LoVo (cell line): ENCODE results near the gene SYNDIG1.

Source experiments
- DNase-seq: peaks from one replicate; pipeline ENCODE4 v3.0.0-alpha.2; 2016; ENCODE audit warnings: low spot score

The SYNDIG1 gene

DNA sequence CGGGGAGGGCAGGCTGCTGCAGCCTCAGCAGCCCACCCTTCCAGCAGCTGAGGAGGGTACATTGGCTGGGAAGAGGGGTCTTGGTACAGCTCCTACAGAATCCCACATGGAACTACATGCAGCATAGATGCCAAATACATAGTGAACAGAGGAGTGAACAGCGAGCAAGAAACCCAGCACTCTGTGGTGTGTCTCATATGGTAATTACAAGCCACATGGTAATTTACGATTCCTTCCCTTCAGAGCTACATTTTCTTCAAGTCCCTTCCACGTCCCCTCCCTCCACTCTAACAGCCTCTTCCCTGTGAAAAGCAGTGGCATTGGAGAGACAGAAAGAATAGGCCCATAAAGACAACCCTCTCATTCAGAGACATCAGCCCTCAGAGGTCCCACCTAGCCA, 167.7 kb downstream of the SYNDIG1 start:
- DNase-seq, result no peak

DNA sequence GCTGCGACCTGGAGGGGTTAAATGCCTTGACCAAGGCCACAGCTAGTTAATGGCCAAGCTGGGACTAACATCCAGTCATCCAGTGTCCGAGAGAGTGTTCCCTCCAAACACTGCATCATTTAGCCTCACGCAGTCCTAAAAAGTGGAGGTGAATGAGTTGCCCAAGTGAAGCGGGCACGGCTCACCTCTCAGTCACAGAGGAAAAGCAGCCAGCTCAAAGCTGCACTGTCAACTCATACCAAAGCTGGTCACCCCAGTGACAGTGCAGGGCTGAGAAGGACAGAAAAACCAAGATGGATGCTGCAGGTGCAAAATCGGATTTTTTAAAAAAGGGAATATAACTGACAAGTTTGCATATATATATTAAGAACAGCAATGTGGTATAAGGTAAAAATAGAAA, 168.5 kb downstream of the SYNDIG1 start:
- DNase-seq, result no peak

DNA sequence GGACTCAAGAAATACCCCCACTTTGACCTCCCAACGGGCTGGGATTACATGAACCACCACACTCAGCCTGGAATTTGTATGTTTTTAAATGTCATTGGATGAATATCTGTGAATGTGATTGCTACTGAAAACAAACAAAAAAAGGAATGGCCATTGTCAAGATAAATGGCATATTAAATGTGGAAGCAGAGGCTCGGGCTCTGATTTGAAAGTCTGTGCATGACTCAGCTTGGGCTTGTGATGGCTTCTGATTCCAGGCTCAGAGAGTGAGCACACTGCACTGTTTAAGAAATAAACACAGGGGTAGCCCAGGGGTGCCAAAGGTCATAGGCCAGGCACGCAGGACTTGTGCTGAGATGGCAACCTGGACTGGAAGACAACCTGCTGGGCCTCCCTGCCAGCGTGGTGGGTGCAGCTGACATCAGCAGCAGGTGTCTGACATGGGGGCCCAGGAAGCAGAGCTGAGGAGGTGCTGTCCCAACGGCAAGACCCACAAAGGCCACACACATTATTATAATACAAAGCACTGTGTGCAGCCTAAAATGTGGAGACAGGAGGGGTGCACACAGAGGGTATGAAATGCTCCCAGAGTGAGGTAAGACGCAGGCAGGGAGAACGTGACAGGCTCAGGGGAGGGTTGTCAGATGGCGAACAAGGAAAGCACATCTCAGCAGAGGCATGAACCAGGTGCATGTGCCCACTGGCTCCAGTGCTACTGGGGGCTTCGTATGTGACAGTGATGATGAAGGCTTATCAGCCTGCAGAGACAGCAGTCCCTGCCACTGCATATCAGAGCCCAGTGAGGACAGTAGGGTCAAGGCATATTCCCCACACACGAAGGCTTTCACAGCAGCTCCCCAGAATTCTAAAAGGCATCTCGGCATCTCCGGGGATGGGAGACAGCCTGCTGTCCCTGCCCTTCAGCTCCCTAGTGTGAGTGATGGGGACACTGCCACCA, 169.4 kb downstream of the SYNDIG1 start:
- DNase-seq, result no peak

DNA sequence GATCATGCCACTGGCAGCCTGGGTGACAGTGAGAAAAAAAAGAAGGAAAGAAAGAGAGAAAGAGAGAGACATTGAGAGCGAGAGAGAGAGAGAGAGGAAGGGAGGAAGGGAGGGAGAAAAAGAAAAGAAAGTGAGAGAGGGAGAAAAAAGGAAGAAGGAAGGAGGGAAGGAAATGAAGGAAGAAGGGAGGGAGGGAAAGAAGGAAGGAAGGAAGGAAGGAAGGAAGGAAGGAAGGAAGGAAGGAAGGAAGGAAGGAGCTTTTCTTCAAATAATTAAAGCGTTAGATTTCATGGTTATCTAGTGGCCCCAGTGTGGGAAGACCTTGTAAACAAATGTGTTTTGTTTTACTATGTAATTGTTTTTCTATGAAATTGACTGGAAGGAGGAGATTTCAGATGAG, 170.8 kb downstream of the SYNDIG1 start:
- DNase-seq, result no peak

DNA sequence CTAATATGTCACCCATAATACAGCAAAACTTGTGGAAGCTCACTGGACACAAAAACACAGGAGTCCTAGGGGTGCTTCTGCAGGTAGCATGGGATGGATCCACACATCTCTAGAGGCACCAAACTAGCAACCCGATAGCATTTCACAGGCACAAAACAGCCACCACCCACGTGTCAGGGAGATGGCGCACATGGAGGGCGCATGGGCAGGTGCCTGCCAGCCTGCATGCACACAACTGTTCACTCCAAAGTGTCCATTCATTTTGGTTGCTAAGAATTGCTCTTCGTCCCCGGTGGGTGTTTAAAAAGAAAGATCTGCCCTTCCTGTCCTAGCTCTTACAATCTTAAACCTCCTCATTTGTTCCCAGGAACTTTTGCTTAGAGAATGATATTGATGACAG, 171.3 kb downstream of the SYNDIG1 start:
- no peak for DNase-seq

DNA sequence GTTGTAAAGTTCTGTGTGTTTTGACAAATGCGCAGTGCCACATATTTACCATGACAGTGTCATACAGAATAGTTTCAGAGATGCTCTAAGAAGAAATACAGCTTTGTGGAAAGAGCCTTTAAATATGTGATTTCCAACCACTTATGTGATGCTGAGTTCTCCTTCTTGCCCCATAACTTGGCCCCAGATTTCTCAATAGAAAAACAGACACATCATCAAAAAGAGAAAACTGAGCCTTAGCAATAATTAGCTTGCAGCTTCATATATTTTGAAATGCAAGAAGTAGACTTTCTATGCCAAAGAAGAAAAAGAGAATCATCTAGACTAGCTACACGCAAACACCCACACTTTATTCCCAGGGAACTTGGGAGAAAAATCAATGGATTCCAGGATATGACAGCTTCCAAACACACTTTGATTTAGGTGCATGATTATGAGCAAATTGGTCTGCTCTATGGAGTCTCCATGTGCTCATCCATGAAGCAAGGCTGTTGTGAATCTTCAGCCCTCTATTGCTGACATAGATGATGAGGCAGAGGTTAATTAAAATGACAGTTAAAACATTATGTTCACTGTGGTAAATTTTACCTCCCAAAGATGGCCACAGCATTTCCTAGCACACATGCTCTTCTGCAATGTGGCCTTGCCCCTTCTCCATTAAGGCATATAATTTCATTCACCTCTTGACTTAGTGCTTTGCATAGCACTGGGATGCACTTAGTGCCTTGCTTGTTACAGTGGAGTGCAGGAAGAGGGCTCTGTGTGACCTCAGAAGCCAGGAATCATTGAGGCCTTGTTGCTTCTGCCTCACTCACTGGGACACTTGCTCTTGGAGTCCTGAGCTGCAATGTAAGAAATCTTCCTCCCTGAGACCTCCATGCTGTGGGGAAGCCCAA, 174.6 kb downstream of the SYNDIG1 start:
- DNase-seq, result no peak

DNA sequence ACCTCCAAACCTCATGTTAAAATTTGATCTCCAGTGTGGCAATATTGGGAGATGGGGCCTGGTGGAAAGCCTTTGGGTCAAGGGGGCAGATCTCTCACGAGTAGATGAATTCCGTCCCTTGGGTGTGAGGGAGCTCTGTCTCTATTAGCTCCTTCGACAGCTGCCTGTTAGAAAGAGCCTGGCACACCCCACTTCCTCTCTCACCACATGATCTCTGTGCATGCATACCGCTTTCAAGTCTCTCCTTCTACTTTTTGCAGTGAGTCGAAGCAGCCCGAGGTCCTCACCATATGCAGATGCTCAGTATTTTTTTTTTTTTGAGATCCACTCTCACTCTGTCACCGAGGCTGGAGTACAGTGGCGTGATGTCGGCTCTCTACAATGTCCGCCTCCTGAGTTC, 176.9 kb downstream of the SYNDIG1 start:
- no peak for DNase-seq

DNA sequence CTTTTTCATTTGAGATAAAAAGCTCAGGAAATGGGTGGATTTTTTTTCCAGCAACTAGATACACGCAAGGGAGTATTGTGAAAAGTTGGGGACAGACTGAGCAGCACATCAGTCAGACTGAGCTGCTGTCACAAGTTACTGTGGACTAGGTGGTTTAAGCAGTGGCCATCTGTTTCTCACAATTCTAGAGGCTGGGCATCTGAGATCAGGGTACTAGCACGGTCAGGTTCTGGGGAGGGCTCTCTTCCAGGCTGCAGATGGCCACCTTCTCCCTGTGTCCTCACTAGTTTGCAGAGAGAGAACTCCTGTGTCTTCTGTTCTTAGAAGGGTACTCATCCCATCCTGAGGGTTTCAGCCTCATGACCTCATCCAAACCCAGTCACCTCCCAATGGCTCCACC, 178.3 kb downstream of the SYNDIG1 start:
- no peak for DNase-seq

DNA sequence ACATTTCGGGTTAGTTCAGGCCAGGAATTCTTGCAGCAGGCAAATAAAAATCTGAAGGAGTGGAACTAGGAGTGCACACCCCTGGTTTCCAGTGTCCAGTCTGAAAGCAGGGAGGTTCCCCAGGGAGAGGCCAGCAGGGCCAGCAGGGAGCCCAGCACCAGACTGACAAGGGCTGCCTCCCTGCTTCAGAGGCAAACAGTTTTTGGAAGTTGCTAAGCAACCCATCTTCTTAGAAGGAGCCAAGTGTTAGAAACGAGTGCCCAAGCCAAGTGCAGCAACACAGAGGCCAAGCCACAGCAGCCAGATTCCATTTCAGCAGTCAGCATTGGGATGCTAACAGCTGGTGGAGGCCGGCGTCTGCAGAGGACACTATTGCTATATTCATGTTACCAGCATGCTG, 179.1 kb downstream of the SYNDIG1 start:
- no peak for DNase-seq

DNA sequence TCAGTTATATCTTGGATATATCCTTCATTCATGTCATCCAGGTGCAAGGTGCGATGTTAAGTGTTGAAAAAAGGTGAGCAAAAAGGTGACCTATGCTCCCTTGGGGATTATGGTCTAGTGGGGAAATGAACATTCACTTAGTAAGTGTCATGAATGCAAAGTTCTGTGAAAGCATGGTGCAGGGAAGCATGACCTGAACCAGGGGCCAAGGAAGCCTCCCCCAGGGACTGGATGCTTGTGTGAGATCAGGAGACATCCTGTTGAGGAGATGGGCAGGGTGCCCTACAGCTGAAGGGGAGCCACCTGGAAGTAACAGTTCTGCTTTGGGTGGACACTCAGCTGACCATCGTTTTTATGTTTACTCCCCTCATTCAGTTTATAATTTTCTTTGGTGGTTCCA, 179.5 kb downstream of the SYNDIG1 start:
- no peak for DNase-seq

DNA sequence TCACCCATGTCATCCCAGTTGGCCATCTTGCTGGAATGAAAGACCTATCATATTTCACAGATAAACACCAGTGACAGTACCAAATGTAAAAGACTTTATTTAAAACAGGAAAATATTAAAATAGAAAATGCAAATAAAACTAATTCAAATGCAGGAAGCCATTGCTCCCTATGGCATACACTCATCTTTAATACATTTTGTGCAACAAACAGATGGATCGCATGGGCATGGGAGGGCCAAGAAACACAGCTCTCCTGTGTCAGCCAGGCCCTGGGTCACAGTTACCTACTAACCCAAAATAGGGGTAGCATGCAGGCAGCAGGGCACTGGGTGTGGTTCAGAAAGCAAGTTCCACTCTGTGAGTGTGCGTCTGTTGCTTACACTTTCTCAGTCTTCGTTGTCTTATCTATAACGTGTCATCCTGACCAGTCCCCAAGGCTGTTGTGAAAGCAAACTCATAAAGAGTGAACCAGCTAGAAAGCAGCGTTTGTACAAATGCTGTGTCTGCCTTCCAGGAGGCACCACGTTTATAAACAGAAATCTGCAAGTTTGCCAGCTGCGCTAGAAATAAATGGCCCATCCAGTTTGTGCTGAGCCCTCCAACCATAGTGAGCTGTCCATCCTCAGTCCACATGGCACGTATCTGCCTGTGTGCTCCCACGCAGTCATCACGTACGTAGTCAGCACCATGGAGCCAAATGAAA, 180.5 kb downstream of the SYNDIG1 start:
- DNase-seq, result no peak

DNA sequence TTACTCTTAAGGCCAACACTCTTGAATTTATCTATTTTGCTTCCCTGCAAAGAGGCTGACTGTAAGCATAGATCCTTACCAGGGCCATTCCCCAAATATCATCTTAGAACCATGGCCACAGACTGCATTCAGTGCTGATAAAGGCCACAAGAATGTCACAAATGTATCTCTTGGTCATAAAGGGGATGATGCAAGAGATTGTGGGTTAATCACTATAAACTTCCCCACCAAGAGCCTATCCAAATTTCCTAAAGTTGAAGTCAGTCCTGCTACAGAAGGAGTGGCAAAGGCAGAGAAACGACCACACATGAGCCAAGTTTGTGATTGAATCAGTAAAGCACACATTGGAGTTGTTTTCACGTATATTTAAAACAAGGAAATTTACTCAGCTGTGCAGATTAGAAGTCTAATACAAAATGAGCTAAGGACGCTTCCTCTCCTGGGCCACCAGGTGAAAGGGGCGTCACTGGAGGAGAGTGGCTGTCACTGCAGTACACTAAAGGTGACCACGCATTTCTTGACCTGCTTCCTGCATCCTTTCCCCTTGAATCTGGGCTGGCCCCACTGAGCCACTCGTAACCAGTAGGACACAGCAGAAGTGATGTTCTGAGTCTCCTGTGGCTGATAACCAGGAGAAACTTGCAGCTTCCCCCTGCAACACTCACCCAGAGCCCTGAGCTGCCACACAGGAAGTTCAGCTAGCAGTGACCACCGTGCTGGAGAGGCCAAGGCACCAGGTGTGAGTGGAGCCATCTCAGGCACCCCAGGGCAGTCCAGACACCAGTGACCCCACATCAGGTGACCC, 181.9 kb downstream of the SYNDIG1 start:
- DNase-seq, result peak; percentile 38

DNA sequence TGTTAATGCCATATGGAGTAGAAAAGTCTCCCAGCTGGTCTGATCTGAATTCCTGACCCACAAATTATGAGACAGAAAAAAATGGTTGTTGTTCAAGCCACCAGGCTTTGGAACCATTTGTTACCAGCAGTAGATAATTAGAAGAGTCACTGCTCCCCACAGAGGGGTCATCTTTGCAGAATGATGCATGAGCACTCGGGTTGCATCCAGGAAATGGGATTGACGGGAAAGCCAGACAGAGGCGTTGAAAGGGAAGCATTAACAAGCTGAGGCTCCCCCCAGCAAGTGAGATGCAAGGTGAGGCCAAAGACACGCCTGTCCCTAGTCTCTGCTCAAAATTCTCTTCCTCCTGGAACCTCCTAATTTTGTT, 182.5 kb downstream of the SYNDIG1 start:
- no peak for DNase-seq

DNA sequence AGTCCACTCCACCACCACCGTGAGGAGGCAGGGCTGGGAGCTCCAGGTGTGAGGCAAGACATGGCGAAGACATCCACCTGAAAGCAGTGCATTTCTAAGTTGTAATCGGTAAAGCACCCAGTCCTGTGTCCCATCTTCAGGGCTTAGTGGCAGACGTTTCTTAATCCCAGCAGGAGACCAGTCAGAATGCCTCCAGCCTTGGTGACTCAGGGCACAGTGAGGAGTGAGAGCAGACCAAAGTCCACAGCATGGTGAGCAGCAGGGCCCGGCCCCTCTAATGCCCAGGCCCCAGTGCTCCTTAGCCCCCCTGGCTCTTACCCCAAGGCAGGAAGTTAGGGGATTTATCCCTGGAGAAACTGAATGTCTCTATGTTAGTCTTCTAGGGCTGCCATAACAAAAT, 183.9 kb downstream of the SYNDIG1 start:
- peak; percentile 31 for DNase-seq

DNA sequence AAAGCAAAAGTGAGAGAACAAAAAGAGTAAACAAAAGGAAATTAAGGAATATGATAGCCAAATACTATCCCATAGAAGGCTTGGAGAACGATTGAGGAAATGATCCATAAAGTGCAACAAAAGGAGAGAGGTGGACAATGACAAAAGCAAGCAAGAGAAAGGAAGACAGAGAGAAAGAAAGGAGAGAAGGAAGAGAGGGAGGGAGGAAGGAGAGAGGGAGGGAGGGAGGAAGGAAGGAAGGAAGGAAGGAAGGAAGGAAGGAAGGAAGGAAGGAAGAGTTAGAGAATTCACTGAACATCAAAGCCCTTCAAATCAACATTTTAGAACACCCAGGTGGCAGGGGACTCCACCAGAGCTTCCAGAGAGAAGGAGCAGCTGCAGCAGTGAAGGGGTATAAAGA, 185.0 kb downstream of the SYNDIG1 start:
- DNase-seq, result no peak

DNA sequence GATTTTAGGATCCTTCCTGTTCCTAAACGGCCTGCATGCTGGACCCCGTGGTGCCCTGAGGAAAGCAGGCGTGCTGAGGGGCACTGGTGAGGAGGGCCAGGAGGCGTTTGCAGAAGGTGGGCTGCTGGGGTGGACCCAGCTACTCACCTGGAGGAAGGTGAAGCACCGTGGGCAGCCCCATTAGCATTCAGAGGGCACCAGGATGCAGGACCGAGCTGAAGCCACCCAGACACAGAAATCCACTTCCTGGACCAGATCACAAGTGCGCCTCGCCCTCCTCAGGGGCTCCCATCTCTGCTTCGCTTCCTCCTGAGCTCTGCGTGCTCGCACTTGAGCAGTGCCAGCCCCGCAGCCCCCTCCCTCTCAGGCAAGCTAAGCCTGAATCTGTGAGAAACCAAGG, 187.0 kb downstream of the SYNDIG1 start:
- DNase-seq, result no peak

DNA sequence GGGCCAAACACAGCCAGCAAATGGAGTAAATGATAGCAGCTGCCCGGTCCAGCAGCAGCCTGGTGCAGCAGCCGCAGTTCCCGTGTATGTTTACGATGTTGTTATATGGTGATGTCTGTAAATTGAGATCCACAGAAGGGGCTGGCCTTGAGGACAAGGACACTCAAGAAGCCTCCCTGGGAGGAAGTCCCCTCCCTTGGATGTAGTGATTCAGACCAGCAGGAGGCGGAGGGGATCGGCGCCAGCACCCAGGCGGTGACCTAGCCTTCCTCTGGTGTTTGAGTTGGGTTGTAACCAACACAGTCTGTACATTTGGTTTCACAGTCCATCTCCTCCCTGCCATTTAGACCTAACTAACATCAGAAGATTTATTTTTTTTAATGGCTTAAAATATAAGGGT, 187.8 kb downstream of the SYNDIG1 start:
- no peak for DNase-seq

DNA sequence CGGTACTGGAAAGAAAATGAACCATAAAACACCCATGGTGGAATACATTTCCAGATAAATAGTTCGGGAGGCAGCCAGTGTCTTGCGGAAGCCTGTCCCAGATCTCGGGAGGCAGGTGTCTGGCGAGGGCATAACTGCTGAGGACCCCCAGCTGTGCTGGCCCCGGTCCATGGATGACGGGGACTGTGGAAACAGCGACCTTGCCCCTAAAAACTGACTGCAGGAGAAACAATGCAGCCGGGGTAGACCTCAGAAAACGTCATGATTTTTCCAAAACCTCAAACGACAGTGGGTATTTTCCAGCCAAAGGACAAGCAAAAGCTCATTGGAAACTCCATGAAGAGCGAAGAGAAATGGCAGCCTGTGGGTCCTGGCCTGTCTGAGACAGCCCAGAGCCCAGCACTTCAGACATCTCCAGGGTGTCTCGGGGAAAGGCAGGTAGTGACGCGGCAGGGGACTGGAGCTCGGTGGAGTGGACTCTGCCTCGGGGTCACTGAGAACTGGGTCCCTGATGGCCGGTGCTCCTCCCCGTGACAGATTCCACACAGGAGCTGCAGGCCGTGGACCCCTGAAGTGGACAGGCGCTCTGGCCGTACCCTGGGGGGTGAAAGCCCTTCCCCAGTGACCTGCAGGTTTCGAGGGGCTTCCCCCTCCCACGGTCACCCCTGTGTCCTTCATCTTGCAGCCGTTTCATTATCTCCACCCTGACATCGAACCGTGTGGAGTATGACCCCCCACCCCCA, 188.6 kb downstream of the SYNDIG1 start:
- DNase-seq, result no peak

DNA sequence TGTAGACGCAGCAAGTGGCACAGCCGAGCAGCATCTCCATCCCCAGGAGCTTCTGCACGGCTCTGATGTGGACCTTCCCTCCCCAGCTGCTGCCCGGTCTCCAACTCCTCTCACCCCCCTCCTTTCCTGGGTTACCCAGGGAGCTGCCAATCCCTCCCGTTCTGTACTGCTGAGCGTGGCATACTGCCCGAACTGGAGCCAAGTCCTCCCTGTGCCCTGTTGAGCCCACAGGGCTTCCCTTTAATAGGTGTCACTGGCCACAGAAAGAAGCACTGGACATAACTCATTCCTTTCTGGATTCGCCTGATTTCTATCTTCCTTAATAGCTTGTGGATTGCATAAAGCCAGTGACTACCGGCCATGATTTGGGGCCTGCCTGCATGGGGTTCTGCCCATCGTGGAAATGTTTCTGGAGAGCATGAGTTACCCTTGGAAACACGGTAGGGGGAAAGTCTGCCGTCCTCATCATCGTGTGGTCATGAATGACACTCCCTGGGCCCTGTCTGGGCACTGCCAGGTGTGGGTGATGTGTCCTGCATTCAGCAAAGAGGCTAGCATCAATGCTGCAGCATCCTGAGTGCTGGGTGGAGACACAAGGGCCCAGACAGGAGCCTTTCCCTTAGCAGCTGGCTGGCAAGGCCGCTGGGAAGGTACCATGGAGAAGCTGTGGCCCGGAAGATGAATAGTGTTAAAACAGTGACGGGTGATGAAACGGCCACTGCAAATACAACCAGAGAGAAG, 189.7 kb downstream of the SYNDIG1 start:
- no peak for DNase-seq

DNA sequence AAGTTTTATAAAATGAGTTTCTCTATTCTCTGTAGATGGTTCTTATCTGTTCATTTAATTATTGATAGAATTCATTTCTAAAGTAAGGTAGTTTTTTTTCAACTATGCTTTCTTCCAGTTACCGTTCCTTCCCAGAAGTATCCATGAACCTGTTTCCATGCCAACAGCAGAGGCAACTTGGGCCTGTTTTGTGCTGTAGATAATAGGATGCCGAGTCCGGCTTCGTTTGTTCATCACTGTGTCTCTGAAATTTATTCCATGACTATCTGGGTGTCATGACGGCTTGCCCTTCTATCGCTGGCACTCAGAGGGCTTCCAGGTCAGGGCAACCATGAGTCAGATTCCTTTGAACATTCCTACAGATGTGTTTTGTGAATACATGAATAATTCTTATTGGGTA, 190.4 kb downstream of the SYNDIG1 start:
- DNase-seq, result no peak
